HG02763 (cell line): ENCODE data around the gene AP1M2.
"Not testable (repeated sequence)": the region's sequence is repeated elsewhere in the genome, so short reads cannot be mapped to it uniquely, and the experiment has no call there.

Experiments used
- ATAC-seq: cut with Tn5 transposase; IDR thresholded peaks from one replicate; pipeline ENCODE4 v1.9.1; 2021; ENCODE audit warnings: mild to moderate bottlenecking, moderate library complexity; ENCODE audit not compliant: unreplicated experiment

The AP1M2 gene

DNA sequence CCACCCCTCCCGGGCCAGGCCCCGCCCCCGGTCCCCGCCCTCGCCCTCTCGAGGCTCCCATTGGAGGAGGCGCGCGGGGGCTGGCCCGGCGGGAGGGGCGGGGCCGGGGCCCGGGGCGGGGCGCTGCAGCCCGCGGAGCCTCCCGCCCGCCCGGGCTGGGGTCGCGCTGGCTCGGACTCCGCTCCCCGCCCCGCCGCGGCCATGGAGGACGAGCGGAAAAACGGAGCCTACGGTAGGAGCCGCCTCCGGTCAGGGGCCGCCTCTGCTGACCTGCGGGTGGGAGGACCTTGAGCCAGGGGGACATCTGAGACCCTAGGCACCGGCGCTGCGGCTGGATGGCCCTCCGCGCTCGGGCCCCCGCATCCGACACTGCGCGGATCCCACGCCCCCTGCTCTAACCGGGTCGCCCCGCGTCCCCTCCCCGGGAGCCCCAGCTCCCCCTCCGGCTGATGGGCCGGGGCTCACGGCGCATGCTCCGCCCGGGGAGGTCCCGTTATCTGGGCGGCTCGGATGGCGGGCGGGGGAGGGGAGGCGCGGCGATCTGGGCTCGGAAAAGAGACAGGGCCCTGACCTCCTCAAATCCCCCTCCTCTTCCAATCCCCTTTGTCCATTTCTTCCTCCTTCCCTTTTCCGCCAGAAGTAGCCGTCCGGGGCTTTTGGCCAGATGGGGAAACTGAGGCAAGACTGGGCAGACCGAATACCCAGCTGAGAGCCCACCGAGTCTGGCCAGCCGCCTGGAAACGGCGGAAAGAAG lies 15.4 kb upstream of the AP1M2 start:
- peak; percentile 60 for ATAC-seq

DNA sequence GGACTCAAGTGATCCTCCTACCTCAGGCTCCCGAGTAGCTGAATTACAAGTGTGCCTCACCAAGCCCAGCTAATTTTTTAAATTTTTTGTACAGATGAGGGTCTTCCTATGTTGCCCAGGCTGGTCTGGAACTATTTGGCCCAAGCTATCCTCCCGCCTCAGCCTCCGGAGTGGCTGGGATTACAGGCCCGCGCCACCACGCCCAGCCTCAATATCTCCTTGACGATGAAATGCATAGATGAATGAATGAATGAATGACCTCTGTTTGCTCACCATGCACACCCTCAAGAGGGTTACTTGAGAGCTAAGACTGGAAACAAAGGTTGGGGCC lies 14.9 kb upstream of the AP1M2 start:
- ATAC-seq: no peak

DNA sequence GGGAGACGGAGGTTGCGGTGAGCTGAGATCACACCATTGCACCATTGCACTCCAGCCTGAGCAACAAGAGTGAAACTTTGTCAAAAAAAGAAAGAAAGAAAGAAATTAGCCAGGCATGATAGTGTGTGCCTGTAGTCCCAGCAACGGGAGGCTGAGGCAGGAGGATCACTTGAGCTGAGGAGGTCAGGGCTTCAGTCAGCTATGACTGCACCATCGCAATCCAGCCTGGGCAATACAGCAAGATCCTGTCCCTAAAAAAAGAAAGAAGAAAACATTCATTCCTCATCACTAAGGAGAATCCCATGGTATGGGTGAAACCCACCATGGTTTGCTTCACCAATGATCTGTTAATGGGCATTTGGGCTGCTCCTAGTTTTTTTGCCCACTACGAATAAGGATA lies 13.0 kb upstream of the AP1M2 start:
- no peak for ATAC-seq

DNA sequence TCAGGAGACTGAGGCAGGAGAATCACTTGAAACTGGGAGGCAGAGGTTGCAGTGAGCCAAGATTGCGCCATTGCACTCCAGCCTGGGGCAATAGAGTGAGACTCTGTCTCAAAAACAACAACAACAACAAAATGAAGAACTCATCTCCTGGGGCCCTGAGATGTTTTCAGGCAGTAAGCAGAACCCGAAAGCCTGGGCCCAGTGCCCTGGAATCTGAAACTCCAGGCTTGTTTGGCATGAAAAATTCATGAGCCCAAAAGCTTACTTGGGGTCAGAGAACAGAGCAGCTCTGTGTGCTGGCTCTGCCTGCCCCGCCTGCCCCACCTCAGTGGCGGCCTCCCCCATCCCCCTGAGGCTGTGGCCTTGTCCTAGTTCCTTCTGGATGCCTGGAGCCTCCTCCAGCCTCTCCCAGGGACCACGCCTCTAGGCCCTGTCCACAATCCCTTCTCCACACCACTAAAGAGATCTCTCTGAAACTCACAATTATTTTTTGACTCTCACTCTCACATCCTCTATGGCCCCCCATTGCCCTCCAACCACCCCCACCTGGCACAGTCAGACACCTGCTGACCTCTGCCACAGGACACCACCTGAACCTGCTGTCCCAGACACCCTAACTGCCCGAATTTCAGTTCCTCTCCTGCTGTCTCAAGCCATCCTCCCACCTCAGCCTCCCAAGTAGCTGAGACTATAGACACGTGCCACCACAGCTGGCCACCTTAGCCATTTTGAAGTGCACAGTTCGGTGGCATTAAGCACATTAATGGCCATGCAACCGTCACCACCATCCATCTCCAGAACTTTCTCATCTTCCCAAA lies 6.9 kb upstream of the AP1M2 start:
- no peak for ATAC-seq

DNA sequence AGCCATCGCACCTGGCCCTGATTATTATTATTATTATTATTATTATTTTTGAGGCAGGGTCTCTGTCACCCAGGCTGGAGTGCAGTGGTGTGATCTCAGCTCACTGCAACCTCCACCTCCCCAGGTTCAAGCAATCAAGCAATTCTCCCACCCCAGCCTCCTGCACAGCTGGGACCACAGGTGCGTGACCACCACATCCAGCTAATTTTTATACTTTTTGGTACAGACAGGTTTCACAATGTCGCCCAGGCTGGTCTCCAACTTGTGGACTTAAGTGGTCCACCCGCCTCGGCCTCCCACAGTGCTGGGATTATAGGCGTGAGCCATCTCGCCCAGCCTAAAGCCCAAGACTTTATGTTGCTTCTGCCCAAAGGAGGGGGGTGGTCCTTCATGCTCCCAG lies 6.0 kb upstream of the AP1M2 start:
- ATAC-seq: no peak

DNA sequence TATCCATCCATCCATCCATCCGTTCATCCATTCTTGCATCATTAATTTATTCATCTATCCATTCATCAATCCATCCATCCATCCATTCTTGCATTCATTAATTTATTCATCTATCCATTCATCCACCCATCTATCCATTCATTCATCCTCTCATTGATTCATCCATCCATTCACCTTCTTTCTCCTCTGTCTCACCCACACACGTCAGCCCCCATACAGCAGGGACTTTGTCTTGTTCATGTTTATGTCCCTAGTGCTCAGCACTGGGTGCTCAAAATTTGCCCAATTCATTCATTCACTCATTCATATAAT lies 683 bp upstream of the AP1M2 start:
- ATAC-seq: no peak

DNA sequence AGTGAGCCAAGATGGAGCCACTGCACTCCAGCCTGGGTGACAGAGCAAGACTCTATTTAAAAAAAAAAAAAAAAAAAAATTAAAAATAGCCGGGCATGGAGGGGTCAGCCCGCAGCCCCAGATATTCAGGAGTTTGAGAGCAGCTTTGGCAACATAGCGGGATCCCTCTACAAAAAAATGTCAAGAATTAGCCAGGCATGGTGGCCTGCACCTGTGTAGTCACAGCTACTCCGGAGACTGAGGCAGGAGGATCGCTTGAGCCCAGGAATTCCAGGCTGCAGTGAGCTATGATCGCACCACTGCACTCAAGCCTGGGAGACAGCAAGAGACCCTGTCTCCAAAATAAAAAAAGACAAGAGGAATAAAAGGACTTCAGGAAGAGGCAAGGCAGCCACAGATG lies 716 bp downstream of the AP1M2 start:
- no peak for ATAC-seq

DNA sequence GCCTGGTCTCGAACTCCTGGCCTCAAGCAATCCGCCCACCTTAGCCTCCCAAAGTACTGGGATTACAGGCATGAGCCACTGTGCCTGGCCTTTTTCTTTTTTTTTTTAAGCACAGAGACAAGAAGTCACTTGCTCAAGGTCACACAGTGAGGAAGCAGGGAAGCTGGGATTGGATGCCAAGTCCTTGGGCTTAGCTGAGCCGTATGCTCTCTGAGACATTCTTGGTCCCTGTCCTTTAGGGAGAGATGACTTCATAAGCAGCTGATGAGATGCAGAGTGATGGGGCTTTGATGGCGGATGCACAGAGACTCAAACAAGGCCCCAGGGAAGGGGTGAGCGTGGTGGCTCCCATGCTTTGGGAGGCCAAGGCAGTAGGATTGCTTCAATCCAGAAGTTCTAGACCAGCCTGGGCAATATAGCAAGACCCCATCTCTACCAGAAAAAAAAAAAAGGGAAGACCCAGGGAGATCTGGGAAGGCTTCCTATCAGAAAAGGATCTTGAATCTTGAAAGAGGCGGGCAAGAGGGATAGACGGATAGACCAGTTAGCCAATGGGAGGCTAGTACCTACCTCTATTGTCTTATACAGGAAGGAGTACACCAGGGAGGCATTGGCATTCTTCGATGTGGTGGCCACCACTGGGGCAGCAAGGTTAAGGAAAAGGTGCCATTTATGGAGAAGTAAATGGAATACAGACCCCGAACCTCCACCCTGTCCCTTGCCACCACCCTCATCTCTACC lies 3.9 kb downstream of the AP1M2 start:
- no peak for ATAC-seq

DNA sequence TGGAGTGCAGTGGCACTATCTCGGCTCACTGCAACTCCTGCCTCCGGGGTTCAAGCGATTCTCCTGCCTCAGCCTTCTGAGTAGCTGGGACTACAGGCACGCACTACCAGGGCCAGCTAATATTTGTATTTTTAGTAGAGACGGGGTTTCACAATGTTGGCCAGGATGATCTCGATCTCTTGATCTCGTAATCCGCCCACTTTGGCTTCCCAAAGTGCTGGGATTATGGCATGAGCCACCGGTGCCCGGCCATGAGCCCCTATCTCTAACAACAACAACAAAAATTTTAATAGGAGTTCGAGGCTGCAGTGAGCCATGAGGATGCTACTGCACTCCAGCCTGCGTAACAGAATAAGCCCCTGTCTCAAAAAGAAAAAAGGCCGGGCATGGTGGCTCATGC lies 5.0 kb downstream of the AP1M2 start:
- no peak for ATAC-seq

DNA sequence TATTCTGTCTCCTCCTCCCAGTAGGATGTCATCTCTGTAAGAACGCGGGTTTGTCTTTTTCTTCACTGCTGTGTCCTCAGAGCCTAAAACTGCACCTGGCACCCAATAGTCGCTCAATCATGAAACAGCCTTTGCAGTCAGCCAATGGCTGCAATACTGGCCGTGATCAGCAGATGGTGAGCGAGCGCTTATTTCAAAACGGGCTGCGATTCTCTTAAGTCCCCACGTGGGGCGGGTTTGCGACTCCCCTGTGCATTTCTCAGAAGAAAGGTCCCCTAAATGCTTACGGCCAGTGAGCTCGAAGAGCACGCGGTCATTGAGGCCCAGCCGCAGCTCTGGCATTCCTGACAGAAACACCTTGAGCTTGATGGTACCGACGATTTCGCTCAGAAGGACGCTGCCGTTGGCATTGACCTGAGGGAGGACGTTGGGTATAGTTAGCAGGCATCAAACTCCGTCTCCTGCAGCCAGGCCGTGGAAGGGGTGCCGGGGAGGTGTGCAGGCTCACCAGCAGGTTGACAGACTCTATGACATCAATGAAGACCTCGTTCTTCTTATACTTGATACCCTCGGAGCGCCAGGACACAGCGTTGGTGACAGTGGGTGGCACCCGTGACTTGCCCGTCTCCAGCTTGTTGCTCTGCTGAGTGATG lies 6.0 kb downstream of the AP1M2 start:
- no peak for ATAC-seq

DNA sequence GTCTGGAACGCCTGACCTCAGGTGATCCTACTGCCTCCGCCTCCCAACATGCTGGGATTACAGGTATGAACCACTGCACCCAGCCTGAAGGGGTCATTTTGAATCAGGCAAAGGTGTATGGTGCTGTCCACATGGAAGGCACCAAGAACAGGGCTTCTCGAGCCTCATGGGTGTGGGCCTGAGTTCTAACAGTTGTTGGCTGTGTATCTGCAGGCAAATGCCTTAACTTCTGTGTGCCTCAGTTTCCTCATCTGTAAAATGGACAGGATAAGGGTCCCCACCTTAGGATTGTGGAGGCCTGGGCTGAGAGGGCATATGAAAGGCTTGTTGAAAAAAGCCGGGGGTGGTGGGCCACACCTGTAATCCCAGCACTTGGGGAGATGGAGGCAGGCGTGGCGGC lies 9.2 kb downstream of the AP1M2 start:
- no peak for ATAC-seq

DNA sequence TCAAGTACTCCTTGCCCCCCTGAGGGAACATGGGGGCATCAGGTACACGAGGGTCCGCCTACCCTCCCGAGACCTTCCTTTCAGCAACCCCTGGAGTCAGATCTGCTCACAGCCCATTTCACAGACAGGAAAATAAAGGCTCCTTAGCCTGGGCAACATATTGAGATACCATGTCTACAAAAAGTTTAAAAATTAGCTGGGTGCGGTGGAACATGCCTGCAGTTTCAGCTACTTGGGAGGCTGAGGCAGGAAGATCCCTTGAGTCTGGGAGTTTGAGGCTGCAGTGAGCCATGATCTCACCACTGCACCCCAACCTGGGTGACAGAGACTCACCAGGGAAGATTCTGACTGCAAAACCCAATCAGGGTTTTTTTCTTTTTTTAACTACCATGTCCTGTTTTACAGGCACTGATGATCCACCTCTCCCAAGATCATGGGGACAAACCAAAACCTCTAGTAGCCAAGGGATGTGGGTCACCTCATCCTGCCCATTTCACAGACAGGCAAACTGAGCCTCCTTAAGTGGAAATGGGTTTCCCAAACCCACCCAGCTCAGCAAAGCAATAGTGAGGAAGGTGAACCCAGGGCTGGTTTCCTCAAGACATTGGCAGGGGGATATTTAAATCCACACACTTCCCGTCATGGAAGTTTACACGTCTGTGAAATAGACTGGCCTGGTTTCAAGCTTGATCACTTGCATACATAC lies 11.9 kb downstream of the AP1M2 start:
- no peak for ATAC-seq

DNA sequence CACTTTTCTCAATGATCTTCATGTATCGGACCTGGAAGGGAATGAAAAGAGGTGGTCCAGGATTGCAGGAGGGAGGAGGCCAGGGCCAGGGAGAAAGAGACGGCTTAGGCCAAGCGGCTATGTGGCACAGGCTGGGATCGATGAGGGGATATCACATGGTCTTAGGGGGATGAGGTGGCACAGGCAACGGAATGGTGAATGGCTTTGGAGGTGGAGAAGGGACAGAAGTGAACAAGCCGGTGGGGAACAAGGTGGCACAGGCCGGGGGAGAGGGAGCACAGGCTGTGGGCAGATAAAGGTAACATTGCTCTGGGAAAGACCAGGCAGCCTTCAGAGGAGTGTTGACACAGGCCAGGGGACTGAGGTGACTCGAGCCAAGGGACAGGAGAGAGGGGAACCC lies 12.7 kb downstream of the AP1M2 start:
- ATAC-seq: no peak

DNA sequence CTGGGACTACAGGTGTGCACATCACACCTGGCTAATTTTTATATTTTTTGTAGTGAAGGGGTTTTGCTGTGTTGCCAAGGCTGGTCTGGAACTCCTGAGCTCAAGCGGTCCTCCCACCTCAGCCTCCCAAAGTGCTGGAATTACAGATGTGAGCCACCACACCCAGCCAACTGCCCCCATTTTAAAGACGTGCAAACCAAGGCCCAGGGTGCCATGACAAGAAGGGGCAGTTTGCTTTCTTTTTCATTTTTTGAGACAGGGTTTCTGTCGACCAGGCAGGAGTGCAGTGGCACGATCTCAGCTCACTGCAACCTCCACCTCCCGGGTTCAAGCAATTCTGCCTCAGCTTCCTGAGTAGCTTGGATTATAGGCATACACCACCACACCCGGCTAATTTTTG lies 13.3 kb downstream of the AP1M2 start:
- not testable (repeated sequence) for ATAC-seq

DNA sequence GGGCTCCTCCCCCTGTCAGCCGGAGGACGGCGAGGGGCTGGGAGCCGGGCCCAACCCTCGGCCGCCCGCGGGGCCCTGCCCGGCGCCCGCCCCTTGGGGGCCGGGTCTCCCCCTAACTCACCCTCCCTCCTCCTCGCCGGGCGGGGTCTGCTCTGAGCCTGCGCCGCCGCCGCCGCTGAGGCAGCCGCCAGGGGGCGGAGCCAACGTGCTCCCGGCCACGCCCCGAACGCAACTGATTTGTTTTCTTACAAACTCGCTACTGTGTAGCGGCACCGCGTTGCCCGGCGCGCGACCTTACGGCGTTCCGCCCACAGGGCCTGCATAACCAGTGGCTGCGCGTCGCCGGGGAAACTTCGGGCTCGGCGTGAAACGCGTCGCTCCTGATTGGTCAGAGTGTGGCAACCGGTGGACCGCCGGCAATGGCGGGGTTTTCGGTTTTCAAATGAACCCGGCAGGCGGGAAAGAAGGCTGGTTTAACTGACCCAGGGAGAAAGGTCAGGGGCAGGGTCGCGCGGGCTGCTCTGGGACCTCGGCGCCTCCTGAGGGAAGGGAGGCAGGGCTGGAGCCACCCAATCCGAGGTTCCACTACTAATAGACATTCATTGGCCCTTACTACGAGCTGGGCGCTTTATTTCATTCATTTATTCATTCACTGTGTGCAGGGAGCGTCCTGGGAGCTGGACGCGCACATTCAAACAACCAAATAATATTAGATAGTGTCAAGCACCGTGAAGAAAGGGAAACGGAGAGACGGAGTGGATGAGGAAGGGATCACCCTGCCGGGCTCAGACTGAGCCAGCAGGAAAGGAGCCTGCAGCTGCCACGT lies 18.1 kb downstream of the AP1M2 start, which contains the start of gene CDKN2D:
TSS of gene CDKN2D (minus strand) at position 154 of the 826 bp plus-strand sequence. CDS start 326 bp downstream, outside the sequence.
- peak; percentile 66 for ATAC-seq

DNA sequence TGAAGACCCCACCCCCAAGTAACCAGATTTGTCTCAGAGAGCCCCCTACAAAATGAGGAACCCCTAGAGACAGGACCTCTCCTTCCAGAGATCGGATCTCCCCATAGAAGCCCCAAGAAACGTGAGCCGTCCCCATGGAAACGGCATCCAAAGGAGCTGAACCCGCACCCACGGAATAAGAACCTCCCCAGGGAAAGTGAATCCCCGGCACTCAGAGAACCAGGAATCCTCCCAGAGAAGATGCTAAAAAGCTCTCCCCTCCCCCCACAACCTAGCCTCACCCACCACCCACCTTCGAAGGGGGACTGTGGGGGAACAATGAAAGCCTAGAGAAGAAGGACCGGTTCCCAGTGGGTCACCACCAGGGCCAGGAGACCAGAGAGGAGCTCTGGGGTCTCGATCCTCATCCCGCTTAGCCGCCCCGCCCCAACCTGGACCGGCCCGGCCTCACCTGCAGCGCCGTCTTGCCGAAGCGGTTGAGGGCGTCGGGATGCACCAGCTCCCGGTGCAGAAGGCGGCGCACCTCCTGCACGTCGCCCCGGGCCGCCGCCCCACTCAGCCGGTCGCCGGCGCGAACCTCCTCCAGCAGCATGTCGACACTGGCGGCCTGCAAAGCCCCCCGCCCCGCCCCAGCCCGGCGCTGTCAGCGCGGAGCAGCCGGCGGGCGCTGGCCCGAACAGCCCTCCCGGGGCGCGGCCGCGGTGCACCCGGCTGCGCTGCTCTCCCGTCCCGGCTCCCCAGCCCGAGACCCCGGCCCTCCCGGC lies 18.9 kb downstream of the AP1M2 start:
- peak; percentile 1 for ATAC-seq

DNA sequence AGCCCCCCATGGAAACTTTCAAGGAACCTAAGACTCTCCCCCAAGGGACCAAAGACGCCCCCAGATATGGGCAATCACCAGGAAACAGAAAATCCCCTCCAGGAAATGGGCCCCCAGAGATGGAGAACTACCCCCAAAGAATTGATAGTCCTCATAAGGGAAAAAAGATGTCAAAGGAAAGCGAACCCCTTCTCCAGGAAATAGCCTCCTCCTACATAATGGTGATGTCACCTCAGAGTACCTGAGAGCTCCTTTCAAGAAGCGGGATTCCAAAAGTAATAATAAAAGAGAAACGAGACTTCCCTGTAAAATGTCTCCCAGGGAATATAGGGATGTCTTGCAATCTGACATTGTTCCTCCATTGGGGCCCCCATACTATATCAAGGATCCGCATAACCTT lies 19.5 kb downstream of the AP1M2 start:
- no peak for ATAC-seq

DNA sequence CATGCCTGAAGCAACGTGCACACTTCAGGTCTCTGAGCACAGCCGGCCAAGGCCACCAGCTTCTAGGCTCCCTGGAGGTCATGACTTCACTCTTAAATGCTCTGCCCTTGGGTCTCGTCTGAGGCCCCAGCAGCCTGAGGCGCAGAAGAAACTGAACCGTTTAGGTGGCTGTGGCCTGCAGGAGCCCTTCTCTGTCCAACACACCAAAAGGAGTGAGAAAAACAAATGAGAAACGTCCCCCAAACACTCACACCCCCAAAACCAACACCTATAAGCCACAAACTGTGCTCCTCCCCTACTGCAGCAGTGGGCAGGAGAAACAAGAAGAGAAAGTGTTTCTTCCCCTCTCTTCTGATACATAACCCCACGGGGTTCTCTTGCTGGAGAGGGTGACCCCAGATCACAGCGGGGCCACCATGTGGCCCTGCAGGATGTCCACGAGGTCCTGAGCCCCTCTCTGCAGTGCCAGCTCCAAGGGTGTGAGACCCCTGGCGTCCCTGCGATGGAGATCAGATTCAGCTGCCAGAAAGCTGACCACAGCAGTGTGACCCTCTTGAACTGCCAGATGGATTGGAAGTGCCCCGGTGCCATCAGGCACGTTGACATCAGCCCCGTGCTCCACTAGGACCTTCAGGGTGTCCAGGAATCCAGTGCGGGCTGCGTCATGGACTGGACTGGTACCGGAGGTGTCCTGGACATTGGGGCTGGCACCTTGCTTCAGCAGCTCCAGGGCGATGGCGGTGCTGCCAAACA lies 20.3 kb downstream of the AP1M2 start:
- no peak for ATAC-seq

DNA sequence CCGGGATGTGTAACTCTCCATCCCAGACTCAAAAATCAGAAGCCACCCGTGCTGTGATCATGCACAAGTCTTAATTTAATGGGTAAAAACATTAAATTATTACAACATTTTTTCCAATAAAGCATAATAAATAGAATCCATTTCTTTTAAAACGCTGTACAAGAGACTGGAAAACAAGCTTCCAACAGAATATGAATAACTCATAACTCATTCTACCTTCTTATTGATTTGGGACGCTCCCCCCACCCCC lies 20.8 kb downstream of the AP1M2 start:
- no peak for ATAC-seq
